GM12872 (cell line): ENCODE measurements around the gene FBN2.

ENCODE experiments used
- TF ChIP-seq, protein P1 (sequence below): IDR thresholded peaks from 3 replicates; pipeline ENCODE4 v1.5.1; 2011; ENCODE audit warnings: low read depth, mild to moderate bottlenecking, low read length, moderate library complexity; ENCODE audit not compliant: insufficient read depth

FBN2 gene

DNA sequence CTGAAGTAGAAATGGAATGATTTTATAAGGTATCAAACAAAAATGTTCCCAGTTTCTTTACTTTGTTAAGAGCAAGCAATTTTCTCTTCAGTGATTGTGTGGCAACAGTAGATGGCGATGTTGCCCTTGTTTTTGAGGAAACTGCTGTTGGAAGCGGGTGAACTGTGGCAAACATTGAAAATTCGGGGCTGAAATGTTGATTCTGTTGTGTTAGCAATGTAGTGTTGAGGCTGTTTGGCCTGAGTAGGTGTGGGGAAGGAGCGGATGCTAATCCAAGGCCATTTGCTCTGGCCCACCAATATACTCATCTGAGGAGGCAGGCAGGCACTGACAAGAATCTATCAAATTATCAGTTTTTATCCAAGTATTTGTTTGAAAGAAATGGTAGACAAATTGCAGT, 324.7 kb downstream of the FBN2 start:
- TF ChIP-seq, protein P1, sequence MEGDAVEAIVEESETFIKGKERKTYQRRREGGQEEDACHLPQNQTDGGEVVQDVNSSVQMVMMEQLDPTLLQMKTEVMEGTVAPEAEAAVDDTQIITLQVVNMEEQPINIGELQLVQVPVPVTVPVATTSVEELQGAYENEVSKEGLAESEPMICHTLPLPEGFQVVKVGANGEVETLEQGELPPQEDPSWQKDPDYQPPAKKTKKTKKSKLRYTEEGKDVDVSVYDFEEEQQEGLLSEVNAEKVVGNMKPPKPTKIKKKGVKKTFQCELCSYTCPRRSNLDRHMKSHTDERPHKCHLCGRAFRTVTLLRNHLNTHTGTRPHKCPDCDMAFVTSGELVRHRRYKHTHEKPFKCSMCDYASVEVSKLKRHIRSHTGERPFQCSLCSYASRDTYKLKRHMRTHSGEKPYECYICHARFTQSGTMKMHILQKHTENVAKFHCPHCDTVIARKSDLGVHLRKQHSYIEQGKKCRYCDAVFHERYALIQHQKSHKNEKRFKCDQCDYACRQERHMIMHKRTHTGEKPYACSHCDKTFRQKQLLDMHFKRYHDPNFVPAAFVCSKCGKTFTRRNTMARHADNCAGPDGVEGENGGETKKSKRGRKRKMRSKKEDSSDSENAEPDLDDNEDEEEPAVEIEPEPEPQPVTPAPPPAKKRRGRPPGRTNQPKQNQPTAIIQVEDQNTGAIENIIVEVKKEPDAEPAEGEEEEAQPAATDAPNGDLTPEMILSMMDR: peak; percentile 71

DNA sequence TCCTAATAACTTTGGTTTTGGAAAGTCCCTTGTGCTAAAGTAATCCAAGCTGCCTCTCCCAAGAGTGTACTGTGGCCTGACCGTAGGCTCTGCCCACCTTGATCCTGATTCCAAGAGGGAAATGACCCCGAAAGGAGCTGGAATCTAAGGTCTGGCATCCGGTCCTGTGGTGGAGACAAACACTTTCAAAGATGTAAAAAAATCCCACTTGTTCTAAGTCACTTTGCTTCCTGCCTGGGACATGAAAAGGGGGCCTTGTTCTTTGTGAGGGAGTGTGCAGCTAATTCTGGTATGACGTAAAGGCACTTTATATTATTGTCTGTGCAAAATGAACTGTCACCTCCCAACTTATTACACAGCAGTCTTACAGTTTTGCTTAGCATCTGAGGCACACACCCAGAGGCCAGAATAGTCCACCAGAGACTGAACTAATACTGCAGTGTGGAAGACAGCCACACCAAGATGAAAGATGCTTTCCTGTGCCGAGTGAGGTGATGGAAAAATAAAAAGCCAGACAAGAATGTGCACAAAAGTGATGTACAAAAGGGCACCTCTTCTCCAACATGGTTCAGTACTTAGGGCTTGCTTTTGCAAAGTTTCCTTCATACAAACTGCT, 325.7 kb downstream of the FBN2 start:
- TF ChIP-seq, protein P1: no peak

DNA sequence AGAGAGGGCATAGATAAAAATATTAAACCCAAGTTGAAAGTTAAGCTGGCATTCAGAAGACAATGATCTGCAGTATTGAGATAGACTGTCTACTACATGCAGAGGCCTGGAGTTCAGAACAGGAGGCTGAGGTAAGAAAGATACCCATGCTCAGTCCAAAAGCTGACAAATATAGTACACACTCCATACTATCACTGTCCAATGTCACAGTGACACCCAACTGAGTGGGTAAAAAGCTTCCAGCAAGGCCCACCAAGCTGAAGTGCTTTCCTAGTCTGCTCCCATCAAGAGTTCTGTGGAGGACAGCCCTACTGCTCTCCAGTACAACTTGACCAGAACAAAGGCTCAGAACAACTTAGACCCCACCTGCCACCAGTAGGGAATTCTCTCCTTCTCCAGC, 329.6 kb downstream of the FBN2 start:
- TF ChIP-seq, protein P1: no peak
